GM12878 (cell line): ENCODE data around the gene C2orf74. TPM values are rescaled to one million over a fixed set of nuclear protein-coding genes. Genes with fewer than 3 reads are reported as not detected.

Experiments
- ATAC-seq: fragments of 200-7000 bp; cut with Tn5 transposase; 3 replicates; pipeline ENCODE4 v1.9.1; 2020; ENCODE audit warnings: mild to moderate bottlenecking, moderate library complexity
- BruUV-seq: library from RNA; stranded (reverse); fragments of 400-500 nt; replicated peaks from 2 replicates; lab custom pipeline; 2021; lab: Mats Ljungman, UMichigan
- CTCF ChIA-PET: fragments of 300-600 bp; sonication (Branson Sonifier 250); formaldehyde crosslinking; extraction: SDS; loops from one replicate; lab custom pipeline; 2021; ENCODE audit warnings: inconsistent platforms; lab: Yijun Ruan, JAX
- POLR2A ChIA-PET: fragments of 350-600 bp; formaldehyde crosslinking; extraction: SDS; loops from one replicate; lab custom pipeline; 2021; ENCODE audit warnings: inconsistent platforms; lab: Charles Lee
- RAD21 ChIA-PET: fragments of 300-600 bp; sonication (Branson Sonifier 250); formaldehyde crosslinking; loops from one replicate; lab custom pipeline; 2023; ENCODE audit warnings: antibody characterized with exemption; ENCODE audit not compliant: unreplicated experiment; lab: Charles Lee
- SMC1A ChIA-PET: fragments of 300-600 bp; sonication (Branson Sonifier 250); formaldehyde crosslinking; loops from one replicate; lab custom pipeline; 2023; ENCODE audit not compliant: unreplicated experiment, uncharacterized antibody; lab: Charles Lee
- DNase-seq: peaks from one replicate; pipeline ENCODE4 v3.0.0-alpha.2; 2011; ENCODE audit warnings: low read depth, low spot score
- FAIRE-seq: peaks from 3 replicates; lab custom pipeline; 2011; peaks lifted over from hg19 to GRCh38; lab: Jason Lieb, UNC
- H2AFZ ChIP-seq: 2 replicates; pipeline ENCODE4 v1.6.0; 2011; ENCODE audit warnings: low read depth, low read length, control low read depth; ENCODE audit not compliant: control insufficient read depth
- H3K27ac ChIP-seq: 2 replicates; pipeline ENCODE4 v1.5.1; 2011; ENCODE audit warnings: control low read depth; ENCODE audit not compliant: control insufficient read depth, insufficient read depth
- H3K27me3 ChIP-seq, 2 experiments: replicated peaks in 1 of 2; 2 replicates each; pipeline versions ENCODE4 v1.6.0 to v1.6.1; 2011; ENCODE audit warnings: low read length in 1 of 2; ENCODE audit not compliant: control insufficient read depth in 2 of 2, insufficient read depth in 2 of 2
- H3K36me3 ChIP-seq, 2 experiments: 2 replicates each; pipeline ENCODE4 v1.5.1; 2011; ENCODE audit warnings: low read length in 1 of 2; ENCODE audit not compliant: control insufficient read depth in 2 of 2, insufficient read depth in 2 of 2
- H3K4me1 ChIP-seq: 2 replicates; pipeline ENCODE4 v1.6.1; 2011; ENCODE audit warnings: mild to moderate bottlenecking, low read length, moderate library complexity, mixed read lengths; ENCODE audit not compliant: control insufficient read depth, insufficient read depth
- H3K4me2 ChIP-seq: 2 replicates; pipeline ENCODE4 v1.6.0; 2011; ENCODE audit warnings: control low read depth; ENCODE audit not compliant: control insufficient read depth, insufficient read depth
- H3K4me3 ChIP-seq: fragments of 200-600 bp; sonication (generic); 2 replicates; pipeline ENCODE4 v1.5.1; 2016
- H3K79me2 ChIP-seq: 2 replicates; pipeline ENCODE4 v1.6.0; 2011; ENCODE audit warnings: low read length; ENCODE audit not compliant: control insufficient read depth, insufficient read depth
- H3K9ac ChIP-seq: 2 replicates; pipeline ENCODE4 v1.8.0; 2011; ENCODE audit warnings: low read length, control low read depth, mixed read lengths; ENCODE audit not compliant: control insufficient read depth, insufficient read depth
- H3K9me3 ChIP-seq: replicated peaks from 3 replicates; pipeline ENCODE4 v1.5.1; 2011; ENCODE audit warnings: mild to moderate bottlenecking, low read length; ENCODE audit not compliant: control insufficient read depth, insufficient read depth
- H4K20me1 ChIP-seq: 2 replicates; pipeline ENCODE4 v1.6.0; 2011; ENCODE audit not compliant: control insufficient read depth, insufficient read depth
- CHD2 ChIP-seq: IDR thresholded peaks from 2 replicates; pipeline ENCODE4 v1.6.1; 2011; ENCODE audit warnings: low read depth, low read length, improper control_type of control experiment, borderline replicate concordance
- WGBS: methylation state at CpG from one replicate; pipeline ENCODE4 v1.1.6; 2016; ENCODE audit warnings: low lambda C conversion rate; ENCODE audit not compliant: insufficient replicate concordance, insufficient coverage; ENCODE audit errors: missing lambda C conversion rate; 5-methylcytosine and 5-hydroxymethylcytosine counted together
- in situ Hi-C: fragments of 300-500 bp; cut with MboI; formaldehyde crosslinking; loops from 9 replicates; pipeline ENCODE4 v1.14.3; 2018; ENCODE audit warnings: mixed read lengths
- intact Hi-C: fragments of 100-400 bp; cut with micrococcal nuclease; formaldehyde crosslinking; loops from one replicate; pipeline ENCODE4 v1.14.2; 2022; ENCODE audit not compliant: unreplicated experiment
- polyA plus RNA-seq, 11 experiments: library from polyadenylated mRNA; depleted of rRNA in 4 of 11; unstranded in 6 of 11; stranded (reverse) in 5 of 11; fragments of >200 nt; fragmentation: Nextera tagmentation in 4 of 11; fragmentation: Illumina TruSeq in 1 of 11; extraction: Ambion mirVana in 4 of 11; extraction: Trizol in 1 of 11; gene quantifications; 1 replicate in 1 of 11; 2 replicates in 10 of 11; pipeline versions ENCODE4 v1.2.1 to v1.2.3, GENCODE V29; 2011 to 2016; ENCODE audit warnings: inconsistent platforms in 2 of 11, missing spikeins in 2 of 11, low read depth in 1 of 11
- total RNA-seq, 4 experiments: library from RNA; depleted of rRNA in 3 of 4; stranded (reverse); fragments of >200 nt in 3 of 4; fragmentation: Illumina TruSeq in 1 of 4; extraction: Trizol in 1 of 4; gene quantifications; 2 replicates each; pipeline versions ENCODE4 v1.2.1 to v1.2.3, GENCODE V29; 2013 to 2021
- TF ChIP-seq, protein P1 (sequence below): fragments of 450-650 bp; IDR thresholded peaks from 2 replicates; pipeline ENCODE4 v1.6.1; 2018; ENCODE audit warnings: borderline replicate concordance, mild to moderate bottlenecking; ENCODE audit not compliant: partially characterized antibody
- TF ChIP-seq, protein P2 (sequence below): fragments of 450-650 bp; IDR thresholded peaks from 2 replicates; pipeline ENCODE4 v1.6.1; 2017; ENCODE audit warnings: borderline replicate concordance
- TF ChIP-seq, protein P3 (sequence below): fragments of 450-650 bp; formaldehyde crosslinking; IDR thresholded peaks from 2 replicates; pipeline ENCODE4 v1.4.0; 2020; ENCODE audit warnings: mild to moderate bottlenecking, moderate library complexity
- TF ChIP-seq, protein P4 (sequence below): fragments of 150-350 bp; IDR thresholded peaks from 2 replicates; pipeline ENCODE4 v1.6.1; 2016; ENCODE audit warnings: low read depth, low read length
- TF ChIP-seq, protein P5 (sequence below): IDR thresholded peaks from 2 replicates; pipeline ENCODE4 v1.6.1; 2012; ENCODE audit warnings: improper control_type of control experiment, low read depth, low read length; ENCODE audit not compliant: insufficient replicate concordance

Gene C2orf74
- total and polyA plus RNA-seq, 10 of the 15 experiments (the other 5 are each of a cell fraction or from before 2014, with no cell fraction given) = 3.8 to 25.0 (median 15.2) TPM

DNA sequence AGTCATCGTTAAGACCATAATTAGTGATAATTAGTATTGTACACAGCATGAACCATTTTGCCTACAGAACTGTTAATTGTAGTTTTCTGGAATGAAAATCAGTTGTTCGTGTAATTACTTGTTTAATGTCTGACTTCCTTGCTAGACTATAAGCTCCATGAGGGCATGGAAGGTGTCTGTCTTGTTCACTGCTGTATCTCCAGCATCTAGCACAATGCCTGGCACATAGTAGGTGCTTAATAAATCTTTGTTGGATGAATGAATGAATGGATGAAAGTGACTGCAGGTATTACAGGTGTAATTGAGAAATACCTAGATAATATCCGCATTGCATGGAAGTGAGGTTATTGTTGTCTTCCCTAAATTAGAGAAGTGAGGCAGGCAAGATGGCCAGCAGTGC is 21.8 kb downstream of the C2orf74 start:
- Histone ChIP-seq H3K36me3 (peaks cover 13 to 35% of the 10 kb centered on the region in 2 experiments), H4K20me1 (no peaks in the 10 kb centered on the region), H3K9me3 (no peaks in the 10 kb centered on the region), H3K4me3 (no peak overlapping the region), H3K27me3 (no peaks in the 10 kb centered on the region), H3K79me2 (peaks cover 39% of the 10 kb centered on the region), H2AFZ (no peak overlapping the region), H3K9ac (no peak overlapping the region), H3K4me1 (peaks cover 9% of the 10 kb centered on the region), H3K27ac (no peak overlapping the region), H3K4me2 (no peak overlapping the region)
- BruUV-seq = no TSS peak
- DNase-seq = no peak
- ChIA-PET POLR2A (no interaction called here), RAD21 (no interaction called here), CTCF (no interaction called here), SMC1A (interaction anchor here (1.0 to 1.1 kb wide), 2 partner anchors 10 kb away, joined by 3 read pairs; no protein-coding TSS in a partner anchor)
- ATAC-seq = no peak
- FAIRE-seq = no peak
- intact Hi-C loops = no loop called here
- 98% methylated on average over 3 of the region's 3 CpGs for WGBS
- in situ Hi-C loops = no loop called here
- TF ChIP-seq, protein P1, sequence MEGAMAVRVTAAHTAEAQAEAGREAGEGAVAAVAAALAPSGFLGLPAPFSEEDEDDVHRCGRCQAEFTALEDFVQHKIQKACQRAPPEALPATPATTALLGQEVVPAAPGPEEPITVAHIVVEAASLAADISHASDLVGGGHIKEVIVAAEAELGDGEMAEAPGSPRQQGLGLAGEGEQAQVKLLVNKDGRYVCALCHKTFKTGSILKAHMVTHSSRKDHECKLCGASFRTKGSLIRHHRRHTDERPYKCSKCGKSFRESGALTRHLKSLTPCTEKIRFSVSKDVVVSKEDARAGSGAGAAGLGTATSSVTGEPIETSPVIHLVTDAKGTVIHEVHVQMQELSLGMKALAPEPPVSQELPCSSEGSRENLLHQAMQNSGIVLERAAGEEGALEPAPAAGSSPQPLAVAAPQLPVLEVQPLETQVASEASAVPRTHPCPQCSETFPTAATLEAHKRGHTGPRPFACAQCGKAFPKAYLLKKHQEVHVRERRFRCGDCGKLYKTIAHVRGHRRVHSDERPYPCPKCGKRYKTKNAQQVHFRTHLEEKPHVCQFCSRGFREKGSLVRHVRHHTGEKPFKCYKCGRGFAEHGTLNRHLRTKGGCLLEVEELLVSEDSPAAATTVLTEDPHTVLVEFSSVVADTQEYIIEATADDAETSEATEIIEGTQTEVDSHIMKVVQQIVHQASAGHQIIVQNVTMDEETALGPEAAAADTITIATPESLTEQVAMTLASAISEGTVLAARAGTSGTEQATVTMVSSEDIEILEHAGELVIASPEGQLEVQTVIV = no peak
- TF ChIP-seq CHD2 = no peak
- TF ChIP-seq, protein P2, sequence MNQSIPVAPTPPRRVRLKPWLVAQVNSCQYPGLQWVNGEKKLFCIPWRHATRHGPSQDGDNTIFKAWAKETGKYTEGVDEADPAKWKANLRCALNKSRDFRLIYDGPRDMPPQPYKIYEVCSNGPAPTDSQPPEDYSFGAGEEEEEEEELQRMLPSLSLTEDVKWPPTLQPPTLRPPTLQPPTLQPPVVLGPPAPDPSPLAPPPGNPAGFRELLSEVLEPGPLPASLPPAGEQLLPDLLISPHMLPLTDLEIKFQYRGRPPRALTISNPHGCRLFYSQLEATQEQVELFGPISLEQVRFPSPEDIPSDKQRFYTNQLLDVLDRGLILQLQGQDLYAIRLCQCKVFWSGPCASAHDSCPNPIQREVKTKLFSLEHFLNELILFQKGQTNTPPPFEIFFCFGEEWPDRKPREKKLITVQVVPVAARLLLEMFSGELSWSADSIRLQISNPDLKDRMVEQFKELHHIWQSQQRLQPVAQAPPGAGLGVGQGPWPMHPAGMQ = no peak
- TF ChIP-seq, protein P3, sequence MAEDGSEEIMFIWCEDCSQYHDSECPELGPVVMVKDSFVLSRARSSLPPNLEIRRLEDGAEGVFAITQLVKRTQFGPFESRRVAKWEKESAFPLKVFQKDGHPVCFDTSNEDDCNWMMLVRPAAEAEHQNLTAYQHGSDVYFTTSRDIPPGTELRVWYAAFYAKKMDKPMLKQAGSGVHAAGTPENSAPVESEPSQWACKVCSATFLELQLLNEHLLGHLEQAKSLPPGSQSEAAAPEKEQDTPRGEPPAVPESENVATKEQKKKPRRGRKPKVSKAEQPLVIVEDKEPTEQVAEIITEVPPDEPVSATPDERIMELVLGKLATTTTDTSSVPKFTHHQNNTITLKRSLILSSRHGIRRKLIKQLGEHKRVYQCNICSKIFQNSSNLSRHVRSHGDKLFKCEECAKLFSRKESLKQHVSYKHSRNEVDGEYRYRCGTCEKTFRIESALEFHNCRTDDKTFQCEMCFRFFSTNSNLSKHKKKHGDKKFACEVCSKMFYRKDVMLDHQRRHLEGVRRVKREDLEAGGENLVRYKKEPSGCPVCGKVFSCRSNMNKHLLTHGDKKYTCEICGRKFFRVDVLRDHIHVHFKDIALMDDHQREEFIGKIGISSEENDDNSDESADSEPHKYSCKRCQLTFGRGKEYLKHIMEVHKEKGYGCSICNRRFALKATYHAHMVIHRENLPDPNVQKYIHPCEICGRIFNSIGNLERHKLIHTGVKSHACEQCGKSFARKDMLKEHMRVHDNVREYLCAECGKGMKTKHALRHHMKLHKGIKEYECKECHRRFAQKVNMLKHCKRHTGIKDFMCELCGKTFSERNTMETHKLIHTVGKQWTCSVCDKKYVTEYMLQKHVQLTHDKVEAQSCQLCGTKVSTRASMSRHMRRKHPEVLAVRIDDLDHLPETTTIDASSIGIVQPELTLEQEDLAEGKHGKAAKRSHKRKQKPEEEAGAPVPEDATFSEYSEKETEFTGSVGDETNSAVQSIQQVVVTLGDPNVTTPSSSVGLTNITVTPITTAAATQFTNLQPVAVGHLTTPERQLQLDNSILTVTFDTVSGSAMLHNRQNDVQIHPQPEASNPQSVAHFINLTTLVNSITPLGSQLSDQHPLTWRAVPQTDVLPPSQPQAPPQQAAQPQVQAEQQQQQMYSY (CRISPR knock-in tag) = no peak
- TF ChIP-seq, protein P4, sequence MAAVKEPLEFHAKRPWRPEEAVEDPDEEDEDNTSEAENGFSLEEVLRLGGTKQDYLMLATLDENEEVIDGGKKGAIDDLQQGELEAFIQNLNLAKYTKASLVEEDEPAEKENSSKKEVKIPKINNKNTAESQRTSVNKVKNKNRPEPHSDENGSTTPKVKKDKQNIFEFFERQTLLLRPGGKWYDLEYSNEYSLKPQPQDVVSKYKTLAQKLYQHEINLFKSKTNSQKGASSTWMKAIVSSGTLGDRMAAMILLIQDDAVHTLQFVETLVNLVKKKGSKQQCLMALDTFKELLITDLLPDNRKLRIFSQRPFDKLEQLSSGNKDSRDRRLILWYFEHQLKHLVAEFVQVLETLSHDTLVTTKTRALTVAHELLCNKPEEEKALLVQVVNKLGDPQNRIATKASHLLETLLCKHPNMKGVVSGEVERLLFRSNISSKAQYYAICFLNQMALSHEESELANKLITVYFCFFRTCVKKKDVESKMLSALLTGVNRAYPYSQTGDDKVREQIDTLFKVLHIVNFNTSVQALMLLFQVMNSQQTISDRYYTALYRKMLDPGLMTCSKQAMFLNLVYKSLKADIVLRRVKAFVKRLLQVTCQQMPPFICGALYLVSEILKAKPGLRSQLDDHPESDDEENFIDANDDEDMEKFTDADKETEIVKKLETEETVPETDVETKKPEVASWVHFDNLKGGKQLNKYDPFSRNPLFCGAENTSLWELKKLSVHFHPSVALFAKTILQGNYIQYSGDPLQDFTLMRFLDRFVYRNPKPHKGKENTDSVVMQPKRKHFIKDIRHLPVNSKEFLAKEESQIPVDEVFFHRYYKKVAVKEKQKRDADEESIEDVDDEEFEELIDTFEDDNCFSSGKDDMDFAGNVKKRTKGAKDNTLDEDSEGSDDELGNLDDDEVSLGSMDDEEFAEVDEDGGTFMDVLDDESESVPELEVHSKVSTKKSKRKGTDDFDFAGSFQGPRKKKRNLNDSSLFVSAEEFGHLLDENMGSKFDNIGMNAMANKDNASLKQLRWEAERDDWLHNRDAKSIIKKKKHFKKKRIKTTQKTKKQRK = no peak
- TF ChIP-seq, protein P5, sequence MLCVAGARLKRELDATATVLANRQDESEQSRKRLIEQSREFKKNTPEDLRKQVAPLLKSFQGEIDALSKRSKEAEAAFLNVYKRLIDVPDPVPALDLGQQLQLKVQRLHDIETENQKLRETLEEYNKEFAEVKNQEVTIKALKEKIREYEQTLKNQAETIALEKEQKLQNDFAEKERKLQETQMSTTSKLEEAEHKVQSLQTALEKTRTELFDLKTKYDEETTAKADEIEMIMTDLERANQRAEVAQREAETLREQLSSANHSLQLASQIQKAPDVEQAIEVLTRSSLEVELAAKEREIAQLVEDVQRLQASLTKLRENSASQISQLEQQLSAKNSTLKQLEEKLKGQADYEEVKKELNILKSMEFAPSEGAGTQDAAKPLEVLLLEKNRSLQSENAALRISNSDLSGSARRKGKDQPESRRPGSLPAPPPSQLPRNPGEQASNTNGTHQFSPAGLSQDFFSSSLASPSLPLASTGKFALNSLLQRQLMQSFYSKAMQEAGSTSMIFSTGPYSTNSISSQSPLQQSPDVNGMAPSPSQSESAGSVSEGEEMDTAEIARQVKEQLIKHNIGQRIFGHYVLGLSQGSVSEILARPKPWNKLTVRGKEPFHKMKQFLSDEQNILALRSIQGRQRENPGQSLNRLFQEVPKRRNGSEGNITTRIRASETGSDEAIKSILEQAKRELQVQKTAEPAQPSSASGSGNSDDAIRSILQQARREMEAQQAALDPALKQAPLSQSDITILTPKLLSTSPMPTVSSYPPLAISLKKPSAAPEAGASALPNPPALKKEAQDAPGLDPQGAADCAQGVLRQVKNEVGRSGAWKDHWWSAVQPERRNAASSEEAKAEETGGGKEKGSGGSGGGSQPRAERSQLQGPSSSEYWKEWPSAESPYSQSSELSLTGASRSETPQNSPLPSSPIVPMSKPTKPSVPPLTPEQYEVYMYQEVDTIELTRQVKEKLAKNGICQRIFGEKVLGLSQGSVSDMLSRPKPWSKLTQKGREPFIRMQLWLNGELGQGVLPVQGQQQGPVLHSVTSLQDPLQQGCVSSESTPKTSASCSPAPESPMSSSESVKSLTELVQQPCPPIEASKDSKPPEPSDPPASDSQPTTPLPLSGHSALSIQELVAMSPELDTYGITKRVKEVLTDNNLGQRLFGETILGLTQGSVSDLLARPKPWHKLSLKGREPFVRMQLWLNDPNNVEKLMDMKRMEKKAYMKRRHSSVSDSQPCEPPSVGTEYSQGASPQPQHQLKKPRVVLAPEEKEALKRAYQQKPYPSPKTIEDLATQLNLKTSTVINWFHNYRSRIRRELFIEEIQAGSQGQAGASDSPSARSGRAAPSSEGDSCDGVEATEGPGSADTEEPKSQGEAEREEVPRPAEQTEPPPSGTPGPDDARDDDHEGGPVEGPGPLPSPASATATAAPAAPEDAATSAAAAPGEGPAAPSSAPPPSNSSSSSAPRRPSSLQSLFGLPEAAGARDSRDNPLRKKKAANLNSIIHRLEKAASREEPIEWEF = no peak
